Transverse colon (tissue), 1 donor: ENCODE measurements around the gene NEDD1.

Experiments used
- EP300 ChIP-seq: sonication (generic); formaldehyde crosslinking; IDR thresholded peaks from one replicate; pipeline ENCODE4 v1.6.1; 2017; ENCODE audit warnings: antibody characterized with exemption, low read depth
- POLR2A ChIP-seq: fragments of 450-650 bp; IDR thresholded peaks from one replicate; pipeline ENCODE4 v1.6.1; 2016; ENCODE audit warnings: antibody characterized with exemption, mild to moderate bottlenecking, moderate library complexity

- TF ChIP-seq POLR2A (no peak), EP300 (no peak)
Measured at GRCh38 chr12:96878704-96879103, 28.4 kb upstream of the NEDD1 start.
